K562 (cell line): ENCODE data around the gene KCNQ4. TPM values are rescaled to one million over a fixed set of nuclear protein-coding genes. Genes with fewer than 3 reads are reported as not detected.
A peak's percentile ranks its signal among the peaks of the same experiment; 100 is the strongest.

Experiments used
- CGGBP1 ChIP-seq: fragments of 250-450 bp; sonication (Bioruptor Pico); IDR thresholded peaks from 2 replicates; pipeline ENCODE4 v1.9.0; 2021; ENCODE audit warnings: mild to moderate bottlenecking
- DEAF1 ChIP-seq: fragments of 450-650 bp; formaldehyde crosslinking; IDR thresholded peaks from 2 replicates; pipeline ENCODE4 v1.4.0; 2020; ENCODE audit warnings: mild to moderate bottlenecking, moderate library complexity
- DNMT1 ChIP-seq: fragments of 450-650 bp; IDR thresholded peaks from 2 replicates; pipeline ENCODE4 v1.6.1; 2016; ENCODE audit warnings: antibody characterized with exemption, mild to moderate bottlenecking
- E2F5 ChIP-seq: sonication (generic); formaldehyde crosslinking; IDR thresholded peaks from 2 replicates; pipeline ENCODE4 v1.8.0; 2022; ENCODE audit warnings: mild to moderate bottlenecking, missing genetic modification reagents
- ETS2 ChIP-seq: IDR thresholded peaks from 2 replicates; pipeline ENCODE4 v1.6.1; 2016; ENCODE audit warnings: borderline replicate concordance, missing genetic modification characterization, mild to moderate bottlenecking, moderate library complexity, missing compliant biosample characterization; ENCODE audit not compliant: poor library complexity, severe bottlenecking
- KDM4B ChIP-seq, 2 experiments: fragments of 450-650 bp in 1 of 2; sonication (generic) in 1 of 2; IDR thresholded peaks; 2 replicates each; pipeline ENCODE4 v1.6.1; 2016 to 2017; ENCODE audit warnings: borderline replicate concordance in 2 of 2, antibody characterized with exemption in 1 of 2, low read depth in 1 of 2, mild to moderate bottlenecking in 1 of 2
- MEF2D ChIP-seq: conservative IDR thresholded peaks from 2 replicates; pipeline ENCODE4 v1.6.1; 2016; ENCODE audit warnings: low read depth, missing genetic modification characterization, missing compliant biosample characterization
- NRF1 ChIP-seq, 2 experiments: fragments of 450-650 bp; IDR thresholded peaks in 1 of 2; conservative IDR thresholded peaks in 1 of 2; 2 replicates each; pipeline ENCODE4 v1.6.1; 2014; ENCODE audit warnings: mild to moderate bottlenecking in 2 of 2
- POLR2A ChIP-seq: fragments of 450-650 bp; conservative IDR thresholded peaks from 2 replicates; pipeline ENCODE4 v1.6.1; 2016
- PTRF ChIP-seq: fragments of 450-650 bp; IDR thresholded peaks from 2 replicates; pipeline ENCODE4 v1.6.1; 2016; ENCODE audit warnings: mild to moderate bottlenecking, missing genetic modification characterization, missing compliant biosample characterization
- RB1 ChIP-seq: fragments of 450-650 bp; IDR thresholded peaks from 2 replicates; pipeline ENCODE4 v1.6.1; 2017; ENCODE audit warnings: low read depth, mild to moderate bottlenecking
- RUNX1 ChIP-seq: sonication (generic); IDR thresholded peaks from 2 replicates; pipeline ENCODE4 v1.6.1; 2016; ENCODE audit warnings: antibody characterized with exemption, low read depth
- SMAD2 ChIP-seq: fragments of 150-350 bp; IDR thresholded peaks from 2 replicates; pipeline ENCODE4 v1.6.1; 2014; ENCODE audit warnings: low read depth, mild to moderate bottlenecking, low read length
- SMC3 ChIP-seq: conservative IDR thresholded peaks from 2 replicates; pipeline ENCODE4 v1.6.1; 2011; ENCODE audit warnings: low read depth, low read length, improper control_type of control experiment; ENCODE audit not compliant: insufficient read depth
- SOX6 ChIP-seq: fragments of 450-650 bp; IDR thresholded peaks from 2 replicates; pipeline ENCODE4 v1.6.1; 2014; ENCODE audit warnings: mild to moderate bottlenecking
- ZFP36 ChIP-seq: fragments of 150-350 bp; IDR thresholded peaks from 2 replicates; pipeline ENCODE4 v1.6.1; 2018; ENCODE audit warnings: low read length, low read depth; ENCODE audit not compliant: partially characterized antibody
- ZKSCAN3 ChIP-seq: fragments of 250-450 bp; sonication (Bioruptor Pico); IDR thresholded peaks from 2 replicates; pipeline ENCODE4 v1.4.0; 2020
- ZNF146 ChIP-seq: IDR thresholded peaks from one replicate; pipeline ENCODE4 v1.6.1; 2018; ENCODE audit warnings: missing compliant biosample characterization; ENCODE audit not compliant: unreplicated experiment
- ZNF384 ChIP-seq: IDR thresholded peaks from 2 replicates; pipeline ENCODE4 v1.6.1; 2012; ENCODE audit warnings: low read depth, low read length, improper control_type of control experiment
- ZNF589 ChIP-seq: fragments of 200-800 bp; sonication (Bioruptor generic); IDR thresholded peaks from 2 replicates; pipeline ENCODE4 v1.6.1; 2016; ENCODE audit warnings: low read depth, missing genetic modification characterization, missing compliant biosample characterization
- polyA plus RNA-seq, 8 experiments: library from polyadenylated mRNA; depleted of rRNA in 4 of 8; stranded (reverse) in 5 of 8; unstranded in 3 of 8; fragments of >200 nt; fragmentation: Nextera tagmentation in 2 of 8; fragmentation: Illumina TruSeq in 1 of 8; extraction: Ambion mirVana in 2 of 8; extraction: Trizol in 1 of 8; gene quantifications; 2 replicates each; pipeline versions ENCODE4 v1.2.1 to v1.2.3, GENCODE V29; 2011 to 2014; ENCODE audit warnings: inconsistent platforms in 1 of 8, missing spikeins in 1 of 8
- total RNA-seq, 7 experiments: library from RNA; depleted of rRNA in 6 of 7; stranded (reverse); fragments of >200 nt in 6 of 7; fragmentation: Illumina TruSeq in 2 of 7; extraction: Trizol in 2 of 7; gene quantifications; 2 replicates each; pipeline versions ENCODE4 v1.2.1 to v1.2.3, GENCODE V29; 2011 to 2021; ENCODE audit warnings: low replicate concordance in 1 of 7
- TF ChIP-seq, protein P1 (sequence below): fragments of 450-650 bp; formaldehyde crosslinking; IDR thresholded peaks from 2 replicates; pipeline ENCODE4 v1.4.0; 2022; ENCODE audit warnings: mild to moderate bottlenecking, moderate library complexity
- TF ChIP-seq, protein P2 (sequence below), 3 experiments: IDR thresholded peaks in 2 of 3; conservative IDR thresholded peaks in 1 of 3; 2 replicates each; pipeline ENCODE4 v1.5.1; 2011 to 2012; ENCODE audit warnings: low read length in 3 of 3, mild to moderate bottlenecking in 3 of 3, control low read depth in 2 of 3, improper control_type of control experiment in 1 of 3, inconsistent platforms in 1 of 3, low read depth in 1 of 3, mixed read lengths in 1 of 3, moderate library complexity in 1 of 3; ENCODE audit not compliant: insufficient read depth in 2 of 3

Gene KCNQ4
- total and polyA plus RNA-seq, 9 of the 15 experiments (the other 6 are each of a cell fraction or from before 2014, with no cell fraction given) = 0.07 to 4.1 (median 0.79) TPM

DNA sequence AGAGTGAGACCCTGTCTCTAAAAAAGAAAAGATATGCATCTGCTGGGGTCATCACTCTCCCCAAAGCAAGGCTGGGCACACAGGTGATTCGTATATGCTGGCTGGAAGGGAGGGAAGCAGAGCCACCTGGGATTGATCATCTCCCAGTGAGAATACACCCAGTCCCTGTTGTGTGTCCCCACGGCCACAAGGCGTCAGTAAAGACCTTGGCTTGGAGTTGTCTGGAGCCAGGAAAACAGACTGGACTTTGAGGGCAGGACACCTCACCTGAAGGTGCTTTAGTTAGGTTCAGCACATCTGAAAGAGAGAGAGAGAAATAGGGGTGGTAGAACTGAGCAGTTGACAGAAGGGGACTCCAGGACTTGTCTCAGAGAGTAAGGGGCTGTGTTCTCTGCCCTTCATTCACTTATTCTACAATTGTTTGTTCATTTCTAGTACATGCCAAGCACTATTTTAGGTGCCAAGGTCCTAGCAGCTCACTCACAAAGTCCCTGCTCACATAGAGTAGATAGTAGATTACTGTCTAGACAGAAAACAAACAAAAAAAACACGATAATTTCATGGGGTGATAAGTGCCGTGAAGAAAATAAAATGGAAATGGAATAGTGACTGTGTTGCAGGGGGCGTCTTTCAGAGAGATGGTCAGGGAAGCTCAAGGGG lies 65.1 kb downstream of the KCNQ4 start (continued):
- TF ChIP-seq DNMT1 (0 out of 2 replicates have a peak, but pooled peaks have one; percentile 33), CGGBP1 (CRISPR knock-in tag) (no peak), MEF2D (0 out of 2 replicates have a peak, but pooled peaks have one; percentile 15), SMAD2 (no peak), DEAF1 (CRISPR knock-in tag) (peak; percentile 94), ZNF384 (no peak), SOX6 (0 out of 2 replicates have a peak, but pooled peaks have one; percentile 25), ZNF589 (CRISPR knock-in tag) (no peak), POLR2A (no peak), RB1 (peak; percentile 86), ETS2 (tag) (no peak), PTRF (tag) (no peak), E2F5 (no peak), ZKSCAN3 (no peak), ZNF146 (CRISPR knock-in tag) (no peak), ZFP36 (peak; percentile 30), SMC3 (peak; percentile 98), KDM4B (IDR thresholded peaks at IDR 0.05; ENCODE audit: borderline replicate concordance in 2 of 2, low read depth in 1 of 2) (no peak), RUNX1 (no peak), NRF1 (conservative IDR thresholded peaks at IDR 0.05 in 1 of 2, IDR thresholded peaks at IDR 0.05 in 1 of 2) (no peak)
- TF ChIP-seq, protein P1, sequence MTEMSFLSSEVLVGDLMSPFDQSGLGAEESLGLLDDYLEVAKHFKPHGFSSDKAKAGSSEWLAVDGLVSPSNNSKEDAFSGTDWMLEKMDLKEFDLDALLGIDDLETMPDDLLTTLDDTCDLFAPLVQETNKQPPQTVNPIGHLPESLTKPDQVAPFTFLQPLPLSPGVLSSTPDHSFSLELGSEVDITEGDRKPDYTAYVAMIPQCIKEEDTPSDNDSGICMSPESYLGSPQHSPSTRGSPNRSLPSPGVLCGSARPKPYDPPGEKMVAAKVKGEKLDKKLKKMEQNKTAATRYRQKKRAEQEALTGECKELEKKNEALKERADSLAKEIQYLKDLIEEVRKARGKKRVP (CRISPR knock-in tag) = no peak
- TF ChIP-seq, protein P2, sequence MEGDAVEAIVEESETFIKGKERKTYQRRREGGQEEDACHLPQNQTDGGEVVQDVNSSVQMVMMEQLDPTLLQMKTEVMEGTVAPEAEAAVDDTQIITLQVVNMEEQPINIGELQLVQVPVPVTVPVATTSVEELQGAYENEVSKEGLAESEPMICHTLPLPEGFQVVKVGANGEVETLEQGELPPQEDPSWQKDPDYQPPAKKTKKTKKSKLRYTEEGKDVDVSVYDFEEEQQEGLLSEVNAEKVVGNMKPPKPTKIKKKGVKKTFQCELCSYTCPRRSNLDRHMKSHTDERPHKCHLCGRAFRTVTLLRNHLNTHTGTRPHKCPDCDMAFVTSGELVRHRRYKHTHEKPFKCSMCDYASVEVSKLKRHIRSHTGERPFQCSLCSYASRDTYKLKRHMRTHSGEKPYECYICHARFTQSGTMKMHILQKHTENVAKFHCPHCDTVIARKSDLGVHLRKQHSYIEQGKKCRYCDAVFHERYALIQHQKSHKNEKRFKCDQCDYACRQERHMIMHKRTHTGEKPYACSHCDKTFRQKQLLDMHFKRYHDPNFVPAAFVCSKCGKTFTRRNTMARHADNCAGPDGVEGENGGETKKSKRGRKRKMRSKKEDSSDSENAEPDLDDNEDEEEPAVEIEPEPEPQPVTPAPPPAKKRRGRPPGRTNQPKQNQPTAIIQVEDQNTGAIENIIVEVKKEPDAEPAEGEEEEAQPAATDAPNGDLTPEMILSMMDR (IDR thresholded peaks at IDR 0.05 in 2 of 3, conservative IDR thresholded peaks at IDR 0.05 in 1 of 3; ENCODE audit: insufficient read depth in 2 of 3, low read depth in 1 of 3, low read length in 3 of 3) = peak; percentile 95 to 98 (median 97)
